HG03558 (cell line): ENCODE results near the gene IRF7.

Source experiments
- ATAC-seq: cut with Tn5 transposase; IDR thresholded peaks from one replicate; pipeline ENCODE4 v1.9.1; 2021; ENCODE audit warnings: moderate number of reproducible peaks; ENCODE audit not compliant: unreplicated experiment; ENCODE audit errors: extremely low read depth

The IRF7 gene

DNA sequence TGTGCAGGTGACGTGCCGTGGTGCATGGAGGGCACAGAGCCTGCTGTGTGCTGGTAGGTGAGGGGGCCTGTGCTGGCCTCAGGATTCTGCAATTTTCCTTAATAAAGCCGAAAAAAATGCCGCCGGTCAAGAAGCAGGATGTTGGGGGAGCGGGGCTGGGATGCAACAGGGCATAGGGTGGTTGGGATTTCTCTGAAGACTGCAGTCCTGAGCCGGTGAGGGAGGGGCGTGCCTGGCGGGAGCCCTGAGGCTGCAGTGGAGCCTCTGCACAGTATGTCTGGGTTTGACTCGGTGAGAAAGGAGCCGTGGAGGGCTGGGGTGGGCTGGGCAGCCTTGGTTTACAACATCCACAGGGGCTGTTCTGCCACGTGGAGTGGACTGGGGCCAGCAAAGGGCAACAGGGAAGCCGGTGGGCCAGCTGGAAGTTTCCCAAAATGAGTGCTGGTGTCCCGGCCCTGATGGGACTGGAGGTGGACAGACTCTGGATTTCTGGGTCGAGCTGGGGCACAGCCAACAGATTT lies 7.7 kb upstream of the IRF7 start:
- ATAC-seq, result no peak

DNA sequence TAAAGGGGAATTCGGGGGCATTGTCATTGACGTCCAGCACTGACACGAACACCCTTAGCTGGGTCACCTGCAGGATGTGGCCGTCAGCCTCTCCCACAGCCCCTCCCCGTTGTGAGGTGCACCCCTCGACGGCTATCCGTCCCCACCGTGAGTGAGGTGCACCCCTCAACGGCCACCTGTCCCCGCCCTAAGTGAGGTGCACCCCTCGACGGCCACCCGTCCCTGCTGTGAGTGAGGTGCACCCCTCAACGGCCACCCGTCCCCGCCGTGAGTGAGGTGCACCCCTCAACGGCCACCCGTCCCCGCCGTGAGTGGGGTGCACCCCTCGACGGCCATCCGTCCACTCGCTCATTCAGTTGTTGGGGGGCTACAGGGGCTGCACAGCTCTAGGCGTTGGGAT lies 6.1 kb upstream of the IRF7 start:
- no peak for ATAC-seq

DNA sequence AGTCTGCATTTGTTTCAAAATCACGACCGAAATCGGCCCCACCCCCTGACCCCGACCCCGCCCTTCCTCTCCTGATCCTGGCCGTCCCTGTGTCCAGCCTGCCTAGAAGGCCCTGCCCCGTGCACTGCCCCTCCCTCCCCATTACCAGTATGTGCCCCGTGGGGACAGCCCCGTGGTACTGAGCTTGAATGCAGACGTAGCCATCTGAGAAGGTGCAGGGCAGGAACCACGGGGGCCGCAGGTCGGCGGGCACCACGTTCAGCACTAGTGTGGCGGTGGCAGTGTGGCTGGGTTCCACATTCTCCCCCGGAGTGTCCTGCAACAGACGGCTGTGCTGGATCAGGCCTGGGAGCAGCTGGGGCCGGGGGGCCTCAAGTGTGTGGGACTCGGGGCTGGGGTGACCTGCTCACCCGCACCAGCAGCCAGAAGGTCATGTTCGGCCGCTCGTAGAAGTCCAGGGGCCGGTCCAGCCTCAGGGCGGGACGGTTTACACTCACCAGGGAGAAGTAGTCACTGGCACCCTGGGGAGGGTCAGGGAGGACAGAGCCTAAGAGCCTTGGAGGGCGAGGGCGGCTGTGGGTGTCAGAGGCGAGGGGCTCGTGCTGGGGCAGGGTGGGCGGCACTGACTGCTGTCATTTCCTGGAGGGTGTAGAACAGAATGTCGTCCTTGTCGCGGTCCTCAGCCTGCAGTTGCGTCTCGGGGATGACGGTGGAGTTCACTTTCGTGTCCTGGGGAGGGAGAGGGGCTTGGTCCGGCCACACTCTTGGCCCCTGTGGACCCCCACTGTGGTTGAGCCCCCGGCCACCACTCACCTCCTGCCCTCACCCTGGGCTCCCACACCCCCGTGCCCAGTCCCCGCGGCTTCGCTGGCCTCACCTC lies 5.4 kb upstream of the IRF7 start:
- no peak for ATAC-seq

DNA sequence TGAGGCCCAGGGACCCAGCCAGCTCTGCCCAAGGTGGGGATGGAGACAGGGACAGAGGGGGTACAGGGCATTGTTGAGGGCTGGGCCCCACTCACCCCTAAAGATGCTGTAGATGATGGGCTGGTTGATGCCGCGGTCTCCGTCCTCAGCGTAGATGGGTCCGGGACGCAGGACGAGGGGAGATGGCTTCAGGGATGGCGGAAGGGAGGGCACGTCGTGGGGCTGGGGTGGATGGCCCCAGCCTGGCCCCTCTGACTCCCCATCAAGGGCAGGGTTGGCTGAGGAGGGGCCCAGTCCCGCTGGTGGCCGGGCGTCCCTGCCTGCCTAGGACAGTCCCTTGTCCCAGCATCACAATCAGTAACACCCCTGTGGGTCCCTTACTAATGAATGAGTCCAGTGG lies 4.5 kb upstream of the IRF7 start:
- no peak for ATAC-seq

DNA sequence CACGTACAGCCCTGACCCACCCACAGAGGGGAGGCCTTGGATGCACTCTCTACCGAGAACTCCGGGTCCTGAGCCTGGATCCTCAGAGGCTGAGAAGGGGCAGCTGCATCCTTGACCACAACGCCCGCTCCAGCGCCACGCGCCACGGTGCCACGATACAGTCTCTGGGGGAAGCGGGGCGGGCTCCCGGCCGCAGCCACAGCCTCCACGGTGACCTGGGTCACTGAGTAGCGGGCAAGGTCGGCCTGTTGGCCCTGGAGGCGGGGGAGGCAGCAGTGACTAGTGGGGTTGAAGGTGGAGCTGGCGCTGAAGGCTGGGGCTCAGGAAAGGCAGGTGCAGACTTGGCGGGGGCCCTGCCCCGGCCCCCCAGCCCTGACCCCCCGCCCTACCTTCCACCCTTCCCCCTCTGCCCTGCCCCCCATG lies 3.9 kb upstream of the IRF7 start:
- no peak for ATAC-seq

DNA sequence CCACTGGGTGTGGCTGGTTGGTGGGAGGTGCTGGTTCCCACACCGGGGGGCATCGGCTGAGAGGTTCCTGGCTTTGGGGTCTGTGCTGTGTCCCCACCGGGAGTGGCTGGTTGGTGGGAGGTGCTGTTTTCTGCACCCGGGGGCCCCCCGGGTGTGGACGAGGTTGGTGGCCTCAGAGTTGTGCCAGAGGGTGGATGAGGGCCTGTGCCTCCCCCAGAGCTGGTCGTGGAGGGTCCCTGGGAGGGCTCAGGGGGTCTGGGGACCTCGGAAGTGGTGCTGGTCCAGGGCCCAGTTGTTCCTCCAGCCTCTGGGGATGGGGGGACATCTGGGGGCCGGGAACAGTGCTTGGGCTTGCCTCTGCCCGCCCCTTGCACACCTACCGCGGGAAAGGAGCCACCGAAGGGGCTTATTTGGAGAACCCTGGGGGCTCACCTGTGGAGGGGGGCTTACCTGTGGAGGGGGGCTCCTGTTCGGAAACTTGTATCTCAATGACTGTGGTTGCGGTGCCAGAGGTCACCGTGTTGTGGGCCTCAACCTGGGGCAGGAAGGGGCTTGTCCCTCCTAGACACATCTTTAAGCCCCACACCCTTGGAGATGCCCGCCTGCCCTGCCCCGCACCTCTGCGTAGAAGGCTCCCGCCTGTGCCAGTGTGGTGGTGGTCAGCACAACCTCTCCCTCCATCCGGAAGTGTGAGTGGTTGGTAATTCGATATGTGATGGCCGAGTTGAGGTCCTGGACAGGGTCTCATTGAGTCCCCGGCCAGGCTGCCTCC lies 3.3 kb upstream of the IRF7 start:
- ATAC-seq, result no peak

DNA sequence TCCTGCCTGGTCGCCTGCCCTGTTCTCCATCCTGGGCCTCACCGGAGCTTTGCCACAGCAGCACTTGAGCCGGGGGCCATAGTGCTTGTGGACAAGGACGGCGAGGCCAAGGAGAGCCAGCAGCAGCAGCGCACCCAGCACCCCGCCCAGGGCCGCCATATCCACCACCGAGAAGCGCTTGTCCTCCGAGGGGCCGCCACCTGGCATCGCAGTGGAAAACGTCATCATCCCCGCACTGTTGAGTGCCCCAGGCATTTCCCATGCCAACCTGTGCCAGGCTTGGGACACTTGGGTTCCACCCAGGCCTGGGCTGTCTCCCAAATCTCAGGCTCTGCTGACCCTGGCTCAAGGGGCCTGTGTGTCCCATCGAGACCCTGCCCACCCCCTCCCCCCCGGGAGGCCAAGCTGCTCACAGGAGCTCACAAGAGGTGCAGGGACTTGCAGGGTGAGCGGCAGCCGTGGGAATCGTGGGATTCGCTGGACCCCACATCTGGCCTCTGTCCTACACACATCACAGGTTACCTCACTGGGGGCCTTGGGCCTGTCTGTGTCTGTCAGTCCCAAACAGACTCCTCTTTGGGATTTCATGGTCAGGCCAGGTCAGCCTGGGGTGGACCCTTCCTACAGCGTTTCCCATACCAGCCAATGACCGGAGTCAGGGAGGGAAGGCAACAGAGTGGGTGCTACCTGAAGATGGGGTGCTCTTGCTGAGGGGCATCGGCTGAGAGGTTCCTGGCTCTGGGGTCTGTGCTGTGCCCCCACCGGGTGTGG lies 2.3 kb upstream of the IRF7 start:
- no peak for ATAC-seq

DNA sequence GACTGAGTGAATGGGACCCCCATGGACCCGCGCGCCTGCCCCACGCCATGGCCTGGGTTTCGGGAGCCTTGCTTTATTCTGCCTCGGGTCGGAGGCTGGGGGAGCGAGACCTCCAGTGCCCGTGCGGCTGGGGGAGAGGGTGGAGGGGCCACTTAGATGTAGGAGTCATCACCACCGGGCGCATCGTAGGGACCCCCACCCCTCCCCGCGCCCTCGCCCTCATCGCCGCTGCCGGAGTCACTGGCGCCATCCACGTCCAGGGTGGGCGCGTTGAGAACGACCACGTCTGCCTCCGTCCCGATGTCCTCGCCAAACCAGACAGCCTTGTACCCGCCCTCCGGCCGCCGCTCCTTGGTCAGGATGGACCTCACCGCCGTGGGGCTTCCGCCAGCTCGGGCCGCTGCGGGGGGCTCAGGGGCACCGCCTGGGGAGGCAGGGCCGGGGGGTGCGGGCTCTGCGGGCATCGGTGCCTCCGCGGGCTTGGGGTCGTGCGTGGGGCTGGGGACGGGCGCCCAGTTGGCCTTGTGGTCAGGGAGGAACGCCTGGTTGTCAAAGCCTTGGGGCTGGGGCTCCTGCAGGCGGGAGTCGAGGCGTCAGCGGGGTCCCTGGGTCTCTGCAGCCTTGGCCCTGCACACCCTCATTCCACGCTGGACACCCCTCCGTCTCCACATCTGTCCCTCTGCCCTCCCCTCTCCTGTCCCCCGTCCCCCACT lies 1.6 kb upstream of the IRF7 start:
- no peak for ATAC-seq

DNA sequence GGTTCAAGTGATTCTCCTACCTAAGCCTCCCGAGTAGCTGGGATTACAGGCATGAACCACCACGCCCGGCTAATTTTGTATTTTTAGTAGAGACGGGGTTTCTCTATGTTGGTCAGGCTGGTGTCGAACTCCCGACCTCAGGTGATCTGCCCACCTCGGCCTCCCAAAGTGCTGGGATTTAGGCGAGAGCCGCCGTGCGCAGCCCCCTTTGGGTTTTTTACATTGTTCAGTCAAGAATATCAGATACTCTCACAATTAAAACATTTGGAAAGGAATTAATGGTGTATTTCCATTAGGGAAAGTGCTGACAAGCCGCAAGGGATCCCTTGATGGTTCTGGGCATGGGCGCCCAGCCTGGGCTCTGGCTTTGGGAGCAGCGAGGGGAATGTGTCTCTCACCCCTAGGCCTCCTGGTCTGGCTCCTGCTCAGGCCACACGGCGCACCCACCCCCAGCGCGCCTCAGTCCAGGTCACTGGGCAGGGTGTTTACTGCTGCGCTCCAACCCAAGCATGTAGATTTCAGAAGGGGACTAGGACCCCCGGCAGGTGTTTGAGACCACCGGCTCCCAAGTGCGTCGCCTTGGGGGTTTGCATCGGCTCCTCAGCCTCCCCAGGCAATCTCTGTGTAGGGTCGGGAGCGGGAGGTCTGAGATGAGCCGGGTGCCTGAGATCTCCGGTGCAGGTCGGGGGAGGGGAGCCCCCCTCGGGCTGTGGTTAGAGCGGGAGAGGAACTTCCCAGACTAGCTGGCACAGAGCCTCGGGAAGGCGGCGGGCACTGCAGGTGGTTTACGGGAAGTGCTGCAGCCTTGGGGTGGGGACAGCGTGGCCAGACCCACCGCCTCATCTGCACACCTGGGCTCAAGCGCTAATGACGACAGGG lies 809 bp upstream of the IRF7 start:
- ATAC-seq, result no peak

DNA sequence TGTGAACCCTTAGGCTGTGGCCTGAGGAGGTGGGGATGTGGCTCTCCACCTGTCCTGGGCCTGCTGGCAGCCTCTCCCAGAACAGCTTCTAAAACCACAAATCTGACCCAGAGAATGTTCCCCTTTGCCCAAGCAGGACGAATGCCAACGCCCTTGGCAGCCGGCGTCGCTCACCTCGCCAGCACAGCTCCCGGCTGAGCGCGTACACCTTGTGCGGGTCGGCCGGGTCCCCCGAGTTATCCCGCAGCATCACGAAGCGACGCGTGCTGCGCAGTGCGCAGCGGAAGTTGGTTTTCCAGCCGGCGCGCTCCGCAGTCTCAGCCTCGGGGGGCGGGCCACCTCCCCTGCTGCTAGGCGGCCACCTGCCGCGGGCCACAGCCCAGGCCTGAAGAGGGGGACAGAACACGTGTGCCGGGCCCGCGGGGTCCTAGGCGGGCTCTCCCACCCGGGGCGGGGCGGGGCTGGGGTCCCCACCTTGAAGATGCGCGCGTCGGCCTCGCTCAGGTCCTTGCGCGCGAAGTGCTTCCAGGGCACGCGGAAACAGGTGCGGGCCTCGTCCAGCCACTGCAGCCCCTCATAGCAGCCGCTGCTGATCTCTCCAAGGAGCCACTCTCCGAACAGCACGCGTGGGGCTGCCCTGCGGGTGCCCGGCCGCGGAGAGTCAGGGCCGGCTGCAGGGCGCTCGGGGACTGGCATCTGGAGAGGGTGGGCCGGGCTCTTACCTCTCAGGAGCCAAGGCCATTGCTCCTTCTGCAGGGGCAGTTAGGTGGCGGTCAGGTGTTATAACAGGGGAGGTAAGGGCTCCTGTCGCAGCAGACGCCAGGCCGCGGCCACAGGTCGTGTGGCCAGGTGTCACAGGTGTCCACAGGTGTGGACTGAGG lies 887 bp downstream of the IRF7 start:
- no peak for ATAC-seq

DNA sequence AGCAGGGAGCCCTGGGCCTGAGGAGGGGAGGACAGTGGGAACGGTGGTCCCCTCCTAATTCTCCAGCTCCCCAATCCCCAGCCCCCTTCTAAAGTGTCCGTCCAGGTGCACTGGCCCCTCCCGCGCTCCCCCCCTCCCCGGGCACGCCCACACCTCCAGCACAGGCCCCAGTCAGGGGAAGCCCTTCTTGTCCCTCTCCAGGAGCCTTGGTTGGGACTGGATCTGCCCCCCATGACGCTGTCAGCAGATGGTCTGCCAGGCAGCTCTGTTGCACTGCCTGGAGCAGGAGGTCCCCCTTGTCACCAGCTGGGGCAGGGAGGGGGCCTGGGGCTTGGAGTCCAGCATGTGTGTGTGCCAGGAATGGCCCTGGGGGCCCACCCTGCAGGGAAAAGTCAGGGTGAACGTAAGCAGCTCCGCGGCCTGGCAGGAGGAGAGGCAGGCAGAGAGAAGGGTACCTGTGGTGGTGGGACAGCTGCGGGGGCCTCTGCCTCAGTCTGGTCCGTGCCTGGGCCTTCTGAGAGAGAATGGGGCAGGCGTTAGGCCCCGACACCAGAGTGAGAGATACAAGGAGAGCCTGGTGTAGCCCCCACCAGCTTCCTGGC lies 1.6 kb downstream of the IRF7 start:
- ATAC-seq, result no peak

DNA sequence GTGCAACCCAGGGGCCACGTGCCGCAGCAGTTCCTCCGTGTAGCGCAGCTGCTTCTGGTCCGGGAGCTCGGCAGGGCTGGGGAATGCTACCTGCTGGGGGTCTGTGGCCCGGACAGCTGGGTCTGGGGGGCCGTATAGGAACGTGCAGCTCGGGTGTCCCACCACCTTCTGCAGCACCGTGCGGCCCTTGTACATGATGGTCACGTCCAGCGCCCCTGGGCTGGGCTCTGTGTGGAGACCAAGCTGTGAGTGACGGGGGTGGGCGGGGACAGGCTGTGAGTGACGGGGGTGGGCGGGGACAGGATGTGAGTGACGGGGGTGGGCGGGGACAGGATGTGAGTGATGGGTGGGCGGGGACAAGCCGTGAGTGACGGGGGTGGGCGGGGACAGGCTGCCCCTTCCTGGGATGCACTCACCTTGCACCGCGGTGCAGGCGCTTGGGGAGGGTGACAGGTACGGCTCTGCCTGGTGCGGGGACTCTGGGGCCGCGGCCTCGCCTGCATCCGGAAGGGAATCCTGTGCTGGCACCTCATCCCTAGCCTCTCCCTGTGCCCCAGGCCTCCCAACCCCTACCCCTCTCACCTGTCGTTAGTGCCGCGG lies 2.3 kb downstream of the IRF7 start:
- ATAC-seq, result no peak

DNA sequence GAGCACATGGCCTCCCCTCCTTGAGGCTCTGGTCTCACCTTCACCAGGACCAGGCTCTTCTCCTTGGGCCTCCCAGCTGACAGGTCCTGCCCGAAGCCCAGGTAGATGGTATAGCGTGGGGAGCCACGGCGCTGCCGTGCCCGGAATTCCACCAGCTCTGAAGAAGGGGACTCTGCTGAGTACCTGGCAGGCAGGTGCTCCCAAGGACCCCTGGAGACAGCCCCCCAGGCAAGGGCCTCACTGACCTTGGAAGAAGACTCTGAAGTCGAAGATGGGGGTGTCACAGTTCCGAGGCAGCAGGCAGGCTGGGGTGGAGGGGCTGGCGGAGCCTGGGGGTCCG lies 2.8 kb downstream of the IRF7 start:
- no peak for ATAC-seq

DNA sequence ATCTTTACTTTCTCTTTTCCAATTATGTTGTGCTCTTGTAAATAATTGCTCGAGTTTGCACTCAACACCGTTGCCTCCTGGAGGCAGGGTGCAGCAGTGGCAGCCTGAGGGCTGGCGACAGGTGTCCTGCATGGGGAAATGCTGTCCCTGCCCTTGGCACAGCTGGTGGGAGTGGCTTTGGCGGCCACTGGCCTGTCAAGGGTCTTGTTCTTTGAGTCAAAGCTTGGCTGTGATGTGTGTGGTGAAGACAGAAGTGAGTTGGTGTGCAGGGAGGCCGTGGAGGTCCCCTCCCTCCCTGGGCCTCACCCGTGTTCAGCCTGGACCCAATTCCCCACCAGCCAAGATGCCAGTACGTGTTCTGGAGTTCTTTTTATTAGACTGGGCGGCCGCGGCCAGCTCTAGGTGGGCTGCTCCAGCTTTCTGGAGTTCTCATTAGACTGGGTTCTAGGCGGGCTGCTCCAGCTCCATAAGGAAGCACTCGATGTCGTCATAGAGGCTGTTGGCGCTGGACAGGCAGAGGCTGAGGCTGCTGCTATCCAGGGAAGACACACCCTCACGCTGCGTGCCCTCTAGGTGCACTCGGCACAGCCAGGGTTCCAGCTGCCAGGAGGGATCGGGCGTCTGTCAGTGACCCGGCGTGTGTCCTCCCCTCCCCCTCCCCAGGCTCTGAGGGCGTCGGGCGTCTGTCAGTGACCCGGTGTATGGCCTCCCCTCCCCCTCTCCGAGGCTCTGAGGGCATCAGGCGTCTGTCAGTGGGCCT lies 3.4 kb downstream of the IRF7 start:
- ATAC-seq, result no peak

DNA sequence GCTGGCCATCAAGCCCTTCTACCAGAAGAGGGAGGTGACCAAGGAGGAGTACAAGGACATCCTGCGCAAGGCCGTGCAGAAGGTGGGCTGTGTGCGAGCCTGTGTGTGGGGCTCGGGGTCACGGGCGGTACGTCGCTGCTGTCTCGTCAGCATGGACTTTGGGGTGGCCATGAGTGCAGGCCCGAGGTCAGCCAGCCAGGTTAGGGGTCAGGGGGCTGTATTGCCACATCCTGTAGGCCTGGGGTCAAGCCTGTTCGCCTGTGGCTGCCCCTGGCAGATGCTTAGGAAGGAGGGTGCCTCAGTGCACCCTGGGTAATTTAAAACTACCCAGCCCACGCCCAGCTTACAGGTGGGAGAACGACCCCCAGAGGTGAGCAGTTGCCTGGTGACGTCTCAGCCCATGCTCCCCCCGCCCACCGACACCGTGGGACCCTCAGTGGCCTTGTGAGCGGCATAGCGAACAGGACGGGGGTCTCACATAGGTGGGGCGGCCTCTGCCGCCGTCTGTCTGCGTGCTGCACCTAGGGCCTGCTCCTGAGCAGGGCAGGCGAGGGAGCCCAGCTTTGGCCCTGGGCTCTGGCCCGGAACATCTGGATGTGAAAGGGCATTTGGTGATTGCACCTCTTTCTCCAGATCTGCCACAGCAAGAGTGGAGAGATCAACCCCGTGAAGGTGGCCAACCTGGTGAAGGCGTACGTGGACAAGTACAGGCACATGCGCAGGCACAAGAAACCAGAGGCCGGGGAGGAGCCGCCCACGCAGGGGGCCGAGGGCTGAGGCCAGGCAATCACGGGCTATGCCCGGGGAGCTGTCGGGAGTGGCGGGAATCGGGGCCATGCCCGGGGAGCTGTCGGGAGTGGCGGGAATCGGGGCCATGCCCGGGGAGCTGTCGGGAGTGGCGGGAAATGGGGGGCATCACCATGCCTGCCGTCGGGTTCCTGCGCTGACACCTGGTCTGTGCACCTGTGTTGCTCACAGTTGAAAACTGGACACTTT lies 4.5 kb downstream of the IRF7 start:
- no peak for ATAC-seq
